Stimulated activated CD8-positive, alpha-beta memory T cell treated with anti-CD3 and anti-CD28 coated beads, Interleukin-4, amount 100 ng/mL, for 1 hour (primary cell): Measurements from ENCODE around the gene VPS41.
"Not testable (repeated sequence)": the region's sequence is repeated elsewhere in the genome, so short reads cannot be mapped to it uniquely, and the experiment has no call there.

Experiments used
- DNase-seq, 2 donors: peaks; one replicate each; pipeline ENCODE4 v3.0.0-alpha.2; 2020; ENCODE audit warnings: low read depth in 2 of 2, low spot score in 1 of 2

Gene VPS41

DNA sequence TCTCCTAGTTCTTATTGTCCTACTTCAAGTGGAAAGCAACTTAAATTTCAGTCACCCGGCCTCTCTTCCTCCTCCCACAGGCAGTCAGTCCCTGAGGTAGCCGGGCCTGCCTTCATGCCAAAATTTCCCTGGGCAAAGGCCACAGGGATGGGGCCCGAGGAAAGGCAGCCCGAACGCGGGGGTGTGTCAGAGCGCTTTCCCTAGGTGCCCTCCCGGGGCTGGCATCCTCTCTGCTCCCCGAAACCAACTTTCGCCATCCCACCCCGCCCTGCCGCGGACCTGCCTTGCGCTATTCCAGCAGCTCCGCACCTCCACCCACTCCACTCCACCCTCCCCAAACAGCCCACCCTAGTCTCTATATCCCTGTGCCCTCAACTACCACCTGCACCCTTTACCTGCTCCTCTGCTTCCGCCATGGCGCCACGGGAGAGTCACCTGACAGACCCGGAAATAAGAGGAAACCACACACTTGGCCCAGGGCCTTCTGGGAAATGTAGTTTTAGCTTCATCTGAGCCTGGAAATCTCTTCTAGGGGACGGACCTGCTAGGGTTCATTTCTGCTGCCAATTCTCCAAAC is at the start of gene VPS41:
TSS of gene VPS41 (minus strand) at position 433 of the 577 bp plus-strand sequence. CDS start at position 416, 17 bp downstream.
- peak; percentile 40 to 55 for DNase-seq

DNA sequence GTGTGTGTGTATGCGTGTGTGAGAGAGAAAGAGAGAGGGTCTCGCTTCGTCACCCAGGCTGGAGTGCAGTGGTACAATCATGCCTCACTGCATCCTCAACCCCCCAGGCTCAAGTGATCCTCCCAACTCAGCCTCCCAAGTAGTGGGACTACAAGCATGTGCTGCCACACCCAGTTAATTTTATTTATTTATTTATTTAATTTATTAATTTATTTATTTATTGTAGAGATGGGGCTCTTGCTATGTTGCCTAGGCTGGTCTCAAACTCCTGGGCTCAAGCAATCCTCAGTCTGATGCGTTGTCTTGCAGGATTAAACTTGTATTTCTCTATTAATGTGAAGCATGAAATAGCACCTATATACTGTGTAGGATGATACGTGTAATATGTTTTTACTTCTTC is 46.9 kb upstream of the VPS41 start:
- no peak for DNase-seq

DNA sequence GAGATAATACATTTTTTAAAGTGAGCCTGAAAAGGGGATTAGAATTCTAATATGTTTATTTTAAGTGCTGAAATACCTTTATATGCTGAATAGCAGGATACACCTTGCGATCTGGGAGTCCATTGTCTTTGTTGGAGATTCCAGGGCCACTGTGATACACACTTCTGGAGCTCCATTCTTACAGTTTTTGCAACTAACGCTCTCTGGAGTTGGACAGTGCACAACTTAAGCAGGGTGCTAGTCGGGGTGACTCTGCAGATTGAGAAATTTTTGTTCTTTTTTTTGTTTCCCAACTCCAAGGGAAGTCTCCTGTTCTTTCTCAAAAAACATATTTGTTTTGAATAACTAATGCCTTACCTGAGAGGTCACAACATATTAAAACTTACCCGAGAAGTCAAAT is 45.0 kb upstream of the VPS41 start:
- DNase-seq: no peak

DNA sequence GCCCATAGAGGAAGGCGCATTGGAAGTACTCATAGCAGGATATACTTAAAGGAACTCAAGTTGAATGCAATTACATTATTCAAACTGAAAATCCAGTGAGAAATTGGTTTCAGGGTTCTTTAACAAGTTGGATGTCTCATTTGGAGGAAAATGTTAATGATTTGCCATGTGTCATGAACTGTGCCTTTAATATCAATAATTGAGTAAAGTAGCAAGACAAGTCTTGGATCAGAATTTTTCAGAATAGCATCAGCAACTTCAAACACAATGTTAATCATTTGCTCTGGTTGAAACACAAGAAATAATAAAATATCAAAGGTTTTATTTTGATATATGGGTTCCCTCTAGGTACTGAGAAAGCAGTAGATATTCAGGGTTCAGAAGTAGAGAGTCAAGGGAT is 44.2 kb upstream of the VPS41 start:
- no peak for DNase-seq

DNA sequence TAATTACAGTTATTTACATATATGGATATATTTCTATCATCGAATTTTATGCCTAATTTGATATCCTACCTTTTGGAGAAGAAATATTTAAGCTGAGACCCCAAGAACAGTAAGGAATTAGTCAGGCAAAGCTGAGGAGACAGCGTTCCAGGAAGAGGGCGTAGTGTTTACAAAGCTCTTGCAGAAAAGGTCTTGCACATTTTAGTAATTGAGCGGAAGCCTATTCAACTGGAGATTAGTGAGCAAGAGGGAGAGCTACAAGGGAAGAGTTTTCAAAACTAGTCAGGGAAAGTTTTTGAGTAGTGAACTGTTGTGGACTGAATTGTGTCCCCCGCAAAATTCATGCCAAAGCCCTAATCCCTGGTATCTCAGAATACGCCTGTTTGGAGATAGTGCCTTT is 42.2 kb upstream of the VPS41 start:
- DNase-seq: no peak

DNA sequence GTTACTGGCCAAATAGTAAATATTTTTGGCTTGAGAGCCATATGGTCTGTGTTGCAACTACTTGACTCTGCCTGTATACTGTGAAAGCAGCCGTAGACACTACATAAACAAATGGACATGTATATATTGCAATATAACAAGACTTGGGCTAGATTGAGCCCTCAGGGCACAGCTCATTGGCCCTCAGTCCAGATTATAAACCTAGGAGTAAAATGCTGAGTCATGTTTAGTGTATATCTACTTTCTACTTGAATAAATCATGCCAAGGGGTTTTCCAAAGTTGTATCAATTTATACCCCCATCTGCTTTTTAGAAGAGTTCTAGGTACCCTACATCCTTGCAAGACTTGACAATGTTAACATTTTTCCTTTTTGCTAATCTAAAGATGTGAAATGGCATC is 41.3 kb upstream of the VPS41 start:
- no peak for DNase-seq

DNA sequence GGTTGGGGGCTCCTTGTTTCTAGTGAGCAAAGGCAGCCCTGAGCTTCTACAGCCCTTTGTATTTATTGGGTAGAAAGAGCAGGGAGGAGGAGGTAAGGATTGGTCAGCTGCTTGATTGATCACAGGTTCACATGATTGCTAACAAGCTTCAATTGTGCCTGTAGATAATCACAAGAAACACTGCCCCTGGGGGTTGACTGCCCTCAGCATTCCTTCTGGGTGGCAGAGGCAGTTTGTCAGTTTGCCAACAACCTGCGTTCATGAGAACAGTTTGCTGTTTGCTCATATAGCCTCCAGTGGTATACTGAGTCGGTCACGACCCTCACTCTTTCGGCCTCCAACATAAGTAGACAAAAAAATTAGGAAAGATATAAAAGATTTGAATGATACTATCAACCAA is 38.5 kb upstream of the VPS41 start:
- DNase-seq: not testable (repeated sequence)

DNA sequence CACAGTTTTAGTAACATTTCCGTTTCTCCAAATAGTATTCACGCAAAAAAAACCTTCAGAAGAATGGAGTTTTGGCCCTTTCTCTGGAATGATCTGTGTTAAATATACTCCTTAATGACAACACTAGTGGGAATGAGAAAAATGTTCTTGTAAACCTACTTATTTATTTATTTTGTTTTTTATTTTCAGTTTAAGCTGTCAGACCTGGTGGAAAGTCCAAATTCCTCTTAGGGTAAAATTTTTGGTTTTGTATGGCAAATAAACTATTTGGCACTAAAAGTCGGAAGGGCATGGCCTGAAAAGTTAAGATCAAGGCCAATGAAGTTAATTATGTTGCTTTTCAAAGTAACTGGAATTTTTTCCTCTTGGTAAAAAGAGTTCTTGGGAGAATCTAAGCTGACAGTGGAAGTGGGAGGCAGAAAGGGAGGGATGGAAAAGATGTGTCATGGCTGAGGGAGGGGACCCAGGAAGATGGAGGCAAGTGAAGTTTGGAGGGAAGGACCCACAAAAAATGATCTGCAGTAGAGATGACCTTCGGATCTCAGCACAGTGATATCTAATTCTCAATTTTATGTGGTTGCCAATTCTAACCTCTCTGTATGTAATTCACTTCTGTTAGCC is 33.5 kb upstream of the VPS41 start:
- no peak for DNase-seq

DNA sequence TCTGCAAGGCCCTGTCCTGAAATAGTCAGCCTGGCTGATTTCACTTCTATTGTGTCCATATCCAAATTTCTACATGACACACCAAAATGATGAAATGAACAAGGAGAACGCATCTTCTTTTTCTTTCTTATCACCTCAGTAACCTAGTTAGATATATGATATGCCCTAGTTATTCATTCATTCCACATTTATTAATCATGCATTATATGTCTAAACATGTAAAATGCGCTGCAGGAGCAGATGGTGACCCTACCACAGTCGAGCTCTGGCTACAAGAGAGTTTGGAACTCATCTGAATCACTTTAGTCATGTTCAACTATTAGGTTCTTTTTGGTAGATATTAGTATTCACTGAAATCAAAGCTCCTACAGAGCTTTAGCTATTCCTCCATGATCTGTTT is 31.8 kb upstream of the VPS41 start:
- no peak for DNase-seq

DNA sequence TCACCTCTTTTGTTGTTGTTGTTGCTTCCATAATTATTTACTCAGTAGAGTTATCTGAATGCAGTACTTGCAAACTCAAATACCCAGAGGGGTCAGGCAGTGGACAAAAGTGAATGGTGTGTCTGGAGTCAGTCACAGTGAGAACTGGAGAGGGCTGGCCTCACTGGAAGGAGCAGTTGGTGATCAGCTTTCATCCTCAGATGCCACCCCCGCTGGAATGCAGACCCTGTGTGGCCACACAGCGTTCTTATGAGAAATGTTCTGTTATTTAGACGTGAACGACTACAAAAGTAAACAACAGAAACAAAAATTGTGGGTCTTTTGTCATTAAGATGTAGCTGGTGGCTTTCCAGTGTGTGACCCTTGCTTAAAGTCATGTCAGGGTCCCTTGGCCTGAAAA is 29.6 kb upstream of the VPS41 start:
- DNase-seq: no peak

DNA sequence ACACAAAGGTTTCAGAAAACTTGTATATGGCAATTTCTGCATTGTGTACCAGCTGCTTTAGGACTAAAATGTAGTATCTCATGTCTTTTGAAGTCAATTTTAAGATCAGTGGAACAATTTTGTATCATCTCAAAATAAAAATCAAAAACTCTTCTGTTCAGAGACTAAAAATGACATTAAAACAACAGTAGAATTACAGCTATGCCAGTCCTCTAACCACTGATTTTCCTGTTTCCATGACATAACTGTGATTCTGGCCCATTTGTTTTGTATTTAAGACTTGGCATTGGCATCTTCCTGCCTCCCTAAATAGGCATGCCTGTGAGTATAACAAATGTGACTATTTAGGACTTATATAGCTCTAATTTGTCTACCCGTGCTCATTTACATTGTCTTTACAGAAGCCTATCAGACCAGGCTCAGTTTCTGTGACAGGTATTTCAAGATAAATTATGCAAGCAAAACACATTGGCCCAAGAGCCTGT is 29.1 kb upstream of the VPS41 start:
- no peak for DNase-seq

DNA sequence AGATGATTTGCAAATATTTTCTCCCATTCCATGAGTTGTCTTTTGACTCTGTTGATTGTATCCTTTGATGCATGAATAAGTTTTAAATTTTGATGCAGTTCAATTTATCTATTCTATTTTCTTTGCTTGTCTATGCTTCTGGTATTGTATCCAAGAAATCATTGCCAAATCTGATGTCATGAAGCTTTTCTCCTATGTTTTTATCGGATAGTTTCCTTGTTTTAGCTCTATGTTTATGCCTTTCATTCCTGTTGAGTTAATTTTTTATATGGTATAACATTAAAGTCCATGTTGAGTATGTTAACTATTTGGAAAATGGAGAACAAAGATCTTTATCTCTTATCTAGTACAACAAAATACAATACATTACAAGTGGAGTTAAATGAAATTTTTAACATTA is 27.6 kb upstream of the VPS41 start:
- no peak for DNase-seq

DNA sequence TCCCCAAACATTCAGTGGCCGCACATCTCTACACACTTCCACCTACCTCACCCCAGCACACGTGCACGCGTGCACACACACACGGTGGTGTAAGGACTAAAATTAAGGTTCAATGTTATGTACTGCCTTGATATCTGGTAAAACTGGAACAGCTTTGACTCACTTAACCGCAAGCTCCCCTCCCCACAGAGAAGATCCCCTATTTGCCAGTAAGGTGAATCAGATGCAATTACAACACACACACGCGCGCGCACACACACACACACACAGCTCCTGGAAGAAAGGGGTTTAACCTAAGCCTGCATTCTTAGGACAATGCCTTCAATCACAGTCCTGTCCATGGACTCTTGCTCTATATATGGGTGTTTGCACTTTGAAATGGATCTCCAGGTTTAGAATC is 25.5 kb upstream of the VPS41 start:
- no peak for DNase-seq

DNA sequence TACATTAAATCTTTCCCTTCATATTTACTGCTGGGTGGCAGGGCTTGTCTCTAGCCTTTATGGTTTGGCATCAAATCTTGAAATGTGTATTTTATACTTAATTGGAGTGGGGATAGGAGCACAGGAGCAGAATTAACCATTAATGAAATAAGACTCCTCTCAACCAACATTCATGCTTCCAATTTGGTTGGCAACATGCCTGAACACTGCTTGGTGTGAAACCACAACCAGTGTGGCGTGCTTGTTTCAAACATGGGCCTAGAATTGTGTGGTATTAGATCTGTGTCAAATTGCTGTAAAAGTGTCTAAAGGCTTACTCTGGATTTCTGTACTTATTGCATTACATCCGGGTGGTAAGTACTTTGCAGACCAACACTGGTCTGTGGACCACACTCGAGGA is 25.1 kb upstream of the VPS41 start:
- no peak for DNase-seq

DNA sequence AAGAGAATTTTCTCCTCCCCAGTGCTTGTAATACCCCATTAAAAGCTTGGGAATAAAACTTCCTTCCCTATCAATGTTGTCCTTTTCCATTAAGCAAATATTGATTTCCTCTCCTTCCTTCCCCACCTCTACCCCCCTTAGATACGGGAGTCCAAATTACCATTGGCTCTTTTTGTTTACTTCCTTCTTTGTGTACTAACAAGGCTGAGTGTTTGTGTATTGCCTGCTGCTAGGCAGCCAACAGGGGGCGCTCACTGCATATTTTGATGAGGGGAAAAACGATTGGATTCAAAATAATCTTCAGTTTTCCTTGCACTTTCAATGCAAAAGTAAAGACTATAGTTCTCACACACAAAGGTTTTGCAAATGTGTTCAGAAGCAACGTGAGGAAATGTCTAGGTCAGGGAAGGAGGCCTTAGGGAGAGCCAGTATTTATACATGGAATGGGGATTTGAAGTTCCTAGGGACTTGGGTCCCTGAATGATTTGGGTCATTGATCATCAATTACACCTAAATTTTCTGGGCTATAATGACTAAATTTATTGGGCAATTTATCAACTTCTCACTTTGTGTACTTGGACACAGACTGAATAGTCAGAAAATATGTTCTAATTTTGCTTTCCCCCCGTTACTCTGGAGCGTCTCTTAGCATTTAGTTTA is 23.6 kb upstream of the VPS41 start:
- no peak for DNase-seq

DNA sequence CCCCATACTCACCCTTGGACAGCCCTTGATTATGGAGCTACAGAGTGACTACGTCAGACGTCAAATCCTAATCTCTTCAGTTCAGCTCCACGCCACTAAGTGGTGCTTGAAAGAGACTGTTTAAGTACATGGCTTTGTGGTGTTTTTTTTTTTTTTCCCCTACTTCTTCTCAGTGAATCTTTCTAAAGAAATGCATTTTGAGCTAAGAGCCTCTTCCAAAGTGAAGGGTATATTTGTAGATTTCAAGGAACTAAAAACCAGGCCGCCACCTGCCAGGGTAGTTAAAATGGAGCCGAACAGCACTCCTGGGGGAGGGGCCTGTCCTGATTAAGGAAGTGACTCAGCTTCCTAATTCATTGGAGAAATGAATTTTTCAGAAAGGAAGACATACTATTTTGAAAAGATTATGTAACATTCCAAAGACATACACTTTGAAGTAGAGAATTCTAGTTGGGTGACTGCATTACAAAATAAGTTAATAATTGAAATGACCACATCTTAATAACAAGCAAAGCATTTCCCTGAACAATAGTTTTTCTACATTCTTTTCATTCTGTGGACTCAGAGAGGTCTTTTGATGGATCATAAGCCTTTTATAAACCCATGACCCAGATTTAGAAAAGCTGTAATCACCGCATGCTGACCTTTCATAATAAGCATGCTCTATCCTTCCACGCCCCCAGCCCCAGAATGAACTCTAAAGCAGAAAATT is 20.6 kb upstream of the VPS41 start:
- DNase-seq: no peak

DNA sequence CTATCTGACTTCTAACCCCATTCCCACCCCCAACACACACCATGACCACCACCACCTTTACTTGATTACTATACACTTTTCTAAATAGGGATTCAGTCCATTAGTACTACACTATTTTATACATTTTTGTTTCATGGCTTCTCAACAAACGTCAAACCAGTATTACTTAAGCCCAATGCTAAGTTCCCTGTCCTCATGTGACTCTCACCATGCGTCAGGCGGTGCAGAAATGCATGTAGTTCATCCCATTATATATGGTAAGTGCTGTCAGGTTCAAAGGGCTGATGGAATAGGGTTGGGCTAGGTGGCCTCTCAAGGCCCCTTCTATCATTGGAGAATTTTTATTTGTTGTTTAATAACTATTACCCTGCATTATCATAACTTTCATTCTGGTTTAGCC is 19.5 kb upstream of the VPS41 start:
- DNase-seq: no peak

DNA sequence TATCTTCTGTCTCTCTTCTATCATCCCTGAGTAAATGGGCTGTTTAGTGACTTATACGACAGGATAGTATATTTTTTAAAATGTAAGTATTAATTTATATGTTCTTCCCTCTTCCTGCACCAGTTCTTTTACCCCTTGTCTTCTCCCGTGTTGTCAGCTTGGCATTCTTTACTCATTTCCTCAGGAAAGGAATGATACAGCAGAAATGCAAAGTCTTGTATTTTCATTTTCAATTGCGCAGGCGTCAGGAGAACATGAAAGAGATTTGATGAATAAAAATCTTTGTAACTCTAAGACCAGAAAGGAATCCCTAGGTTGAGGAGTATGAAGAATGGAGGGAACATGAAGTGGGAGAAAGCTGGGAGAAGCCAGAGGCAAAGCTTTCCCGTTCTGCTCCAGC is 18.8 kb upstream of the VPS41 start:
- DNase-seq: no peak

DNA sequence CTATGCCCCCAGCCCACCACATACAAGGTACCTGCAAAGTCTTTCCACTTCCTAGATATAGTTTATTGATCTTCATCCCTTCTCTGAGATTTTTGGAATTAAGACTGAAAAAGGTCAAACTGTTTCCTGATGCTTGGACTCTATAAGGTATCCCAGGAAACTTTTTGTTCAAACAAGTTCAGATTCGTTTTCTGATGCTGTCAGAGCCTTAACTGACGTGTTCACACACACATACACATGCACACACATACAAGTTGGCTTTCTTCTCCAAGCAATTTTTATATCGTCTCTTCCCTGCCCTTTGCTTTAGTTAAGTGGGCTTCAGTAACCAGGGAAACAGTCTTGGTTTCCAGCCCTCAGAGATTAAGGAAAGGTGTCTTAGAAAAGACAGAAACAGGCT is 11.7 kb upstream of the VPS41 start:
- no peak for DNase-seq

DNA sequence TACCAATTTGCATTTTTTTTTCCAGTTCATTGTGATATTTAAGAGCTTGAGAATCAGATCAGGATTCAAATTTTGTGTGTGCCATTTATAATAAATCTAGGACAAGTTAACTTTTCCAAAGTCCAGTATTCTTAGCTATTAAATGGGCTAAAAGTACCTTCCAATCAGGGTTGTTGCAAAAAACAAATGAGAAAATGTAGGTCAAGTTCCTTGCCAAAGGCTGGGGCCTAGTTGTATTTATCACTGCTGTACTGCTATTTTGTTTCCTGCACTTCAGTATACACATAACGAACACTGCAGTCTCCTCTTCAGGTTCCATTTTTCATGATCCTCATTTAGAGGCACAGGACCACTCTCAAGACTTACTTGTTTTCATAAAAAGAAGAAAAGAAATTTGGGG is 7.4 kb upstream of the VPS41 start:
- no peak for DNase-seq

DNA sequence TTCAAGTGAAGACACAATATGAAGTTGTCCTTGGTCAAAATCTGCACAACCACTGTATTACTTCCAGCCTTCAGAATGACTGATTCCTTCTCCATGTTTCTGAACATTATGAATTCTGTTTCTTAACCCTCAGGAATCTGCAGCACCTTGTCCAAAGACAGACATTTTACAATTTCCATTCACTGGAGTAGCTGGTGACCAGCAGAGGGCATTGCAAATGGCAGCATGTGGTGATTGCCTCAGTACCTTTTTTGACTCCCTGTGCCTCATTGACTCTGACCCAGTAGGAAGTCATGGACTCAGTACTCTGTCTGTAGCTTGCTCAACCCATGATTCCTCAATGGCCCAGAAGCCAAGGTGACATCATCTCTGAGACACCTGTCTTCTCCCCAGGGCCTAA is 879 bp upstream of the VPS41 start:
- no peak for DNase-seq

DNA sequence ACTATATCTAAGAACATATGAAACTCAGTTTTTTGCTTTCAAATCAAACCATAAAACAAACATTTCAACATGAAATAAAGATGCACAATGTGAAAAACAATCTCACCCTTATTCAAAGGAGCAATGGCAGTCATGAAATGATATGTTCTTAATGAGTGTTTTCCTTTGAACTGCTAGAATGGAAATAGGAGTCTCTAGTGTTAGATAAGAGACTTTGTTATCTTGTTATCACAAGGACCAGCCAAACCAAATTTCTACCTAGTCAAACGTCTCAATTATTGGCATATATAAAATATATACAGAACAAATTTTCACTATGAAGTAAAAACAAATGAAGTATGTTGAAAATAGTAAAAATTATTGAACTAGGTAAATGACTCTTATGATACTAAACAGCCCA is 1.2 kb downstream of the VPS41 start:
- DNase-seq: no peak
